Neural crest cell (in vitro differentiated cells): ENCODE results near the gene MYH6. TPM values are rescaled to one million over a fixed set of nuclear protein-coding genes. Genes with fewer than 3 reads are reported as not detected.

Source experiments
- DNase-seq: peaks from one replicate; pipeline ENCODE4 v3.0.0; 2021; ENCODE audit warnings: low read depth, mixed read lengths, low spot score
- H3K27ac Mint-ChIP-seq: one replicate; pipeline ENCODE4 v1.8.0; 2021; ENCODE audit warnings: mild to moderate bottlenecking, mixed read lengths; ENCODE audit not compliant: unreplicated experiment
- H3K27me3 Mint-ChIP-seq: 2 replicates; pipeline ENCODE4 v1.8.0; 2021; ENCODE audit warnings: low read depth, mild to moderate bottlenecking, mixed read lengths
- H3K36me3 Mint-ChIP-seq: 2 replicates; pipeline ENCODE4 v1.8.0; 2021; ENCODE audit warnings: low read depth, mild to moderate bottlenecking, mixed read lengths
- H3K4me1 Mint-ChIP-seq: 2 replicates; pipeline ENCODE4 v1.8.0; 2021; ENCODE audit warnings: mixed read lengths
- H3K4me3 Mint-ChIP-seq: one replicate; pipeline ENCODE4 v1.8.0; 2021; ENCODE audit warnings: mild to moderate bottlenecking, mixed read lengths
- H3K9me3 Mint-ChIP-seq: 2 replicates; pipeline ENCODE4 v1.8.0; 2021; ENCODE audit warnings: mixed read lengths
- CTCF ChIP-seq: fragments of 200-600 bp; sonication (generic); conservative IDR thresholded peaks from 2 replicates; pipeline ENCODE4 v1.5.0; 2021; ENCODE audit warnings: antibody characterized with exemption, mild to moderate bottlenecking
- total RNA-seq: library from RNA; stranded (reverse); gene quantifications from 2 replicates; pipeline ENCODE4 v1.2.1, GENCODE V29; 2021

MYH6 gene
- total RNA-seq, 1 donor from 2014 or later: not detected

DNA sequence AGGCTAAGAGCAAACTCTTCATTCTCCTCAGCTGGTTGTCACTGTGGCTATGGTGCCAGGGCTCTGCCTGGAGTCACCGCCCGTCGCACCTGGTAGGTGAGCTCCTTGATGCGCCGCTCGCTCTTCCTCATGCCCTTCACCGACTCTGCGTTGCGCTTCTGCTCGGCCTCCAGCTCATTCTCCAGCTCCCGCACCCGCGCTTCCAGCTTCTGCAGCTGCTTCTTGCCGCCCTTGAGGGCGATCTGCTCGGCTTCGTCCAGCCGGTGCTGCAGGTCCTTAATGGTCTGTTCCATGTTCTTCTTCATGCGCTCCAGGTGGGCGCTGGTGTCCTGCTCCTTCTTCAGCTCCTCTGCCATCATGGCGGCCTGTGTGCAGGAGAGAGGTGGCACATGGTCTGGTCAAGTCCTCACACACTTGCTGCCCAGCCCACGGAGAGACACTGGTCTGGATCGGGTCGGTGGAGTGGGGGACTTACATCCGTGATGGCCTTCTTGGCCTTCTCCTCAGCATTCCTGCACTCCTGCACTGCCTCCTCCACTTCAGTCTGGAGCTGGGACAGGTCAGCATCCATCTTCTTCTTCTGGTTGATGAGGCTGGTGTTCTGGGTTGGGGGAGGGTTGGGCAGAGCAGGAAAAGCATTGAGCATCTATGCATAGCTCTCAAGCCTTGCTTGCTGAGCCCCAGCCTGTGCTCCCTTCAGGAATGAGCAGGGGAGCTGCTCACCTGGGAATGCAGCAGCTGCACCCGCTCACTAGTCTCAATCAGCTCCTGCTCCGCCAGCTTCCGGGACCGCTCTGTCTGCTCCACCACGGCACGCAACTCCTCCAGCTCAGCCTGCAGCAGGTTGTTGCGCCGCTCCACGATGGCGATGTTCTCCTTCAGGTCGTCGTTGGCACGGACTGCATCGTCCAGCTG is 7.1 kb upstream of the MYH6 start:
- no peak overlapping the region for H3K4me3 Mint-ChIP-seq
- no peak overlapping the region for H3K27ac Mint-ChIP-seq
- no peak for DNase-seq
- TF ChIP-seq CTCF: no peak
- peaks cover 1% of the 10 kb centered on the region for H3K4me1 Mint-ChIP-seq
- no peaks in the 10 kb centered on the region for H3K27me3 Mint-ChIP-seq
- H3K36me3 Mint-ChIP-seq: no peaks in the 10 kb centered on the region
- H3K9me3 Mint-ChIP-seq: no peaks in the 10 kb centered on the region

- Mint-ChIP-seq H3K9me3 (no peaks in the 10 kb centered on the region), H3K4me3 (no peak overlapping the region), H3K36me3 (no peaks in the 10 kb centered on the region), H3K27me3 (no peaks in the 10 kb centered on the region), H3K4me1 (no peaks in the 10 kb centered on the region), H3K27ac (no peak overlapping the region)
- TF ChIP-seq CTCF: no peak
- DNase-seq: no peak
These were observed 6.2 kb upstream of the MYH6 start for GRCh38 chr14:23414254-23414653.

DNA sequence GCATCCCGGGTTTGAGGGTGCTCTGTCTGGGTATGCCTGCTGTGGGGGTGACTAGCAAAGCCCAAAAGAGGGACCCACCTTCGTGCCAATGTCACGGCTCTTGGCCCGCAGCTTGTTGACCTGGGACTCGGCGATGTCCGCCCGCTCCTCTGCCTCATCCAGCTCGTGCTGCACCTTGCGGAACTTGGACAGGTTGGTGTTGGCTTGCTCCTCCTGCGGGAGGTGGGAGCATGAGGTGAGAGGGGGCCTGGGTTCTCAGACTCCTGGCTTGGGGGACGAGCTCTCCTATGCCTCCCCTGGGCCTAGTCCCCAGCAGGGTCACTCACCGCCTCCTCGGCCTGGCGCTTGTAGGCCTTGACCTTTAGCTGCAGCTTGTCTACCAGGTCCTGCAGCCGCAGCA is 5.6 kb upstream of the MYH6 start:
- H3K36me3 Mint-ChIP-seq: no peaks in the 10 kb centered on the region
- peak overlapping the region; percentile 62 for H3K27ac Mint-ChIP-seq
- no peak for DNase-seq
- H3K4me3 Mint-ChIP-seq: no peak overlapping the region
- TF ChIP-seq CTCF: no peak
- H3K4me1 Mint-ChIP-seq: peaks cover 4% of the 10 kb centered on the region
- no peaks in the 10 kb centered on the region for H3K27me3 Mint-ChIP-seq
- no peaks in the 10 kb centered on the region for H3K9me3 Mint-ChIP-seq

DNA sequence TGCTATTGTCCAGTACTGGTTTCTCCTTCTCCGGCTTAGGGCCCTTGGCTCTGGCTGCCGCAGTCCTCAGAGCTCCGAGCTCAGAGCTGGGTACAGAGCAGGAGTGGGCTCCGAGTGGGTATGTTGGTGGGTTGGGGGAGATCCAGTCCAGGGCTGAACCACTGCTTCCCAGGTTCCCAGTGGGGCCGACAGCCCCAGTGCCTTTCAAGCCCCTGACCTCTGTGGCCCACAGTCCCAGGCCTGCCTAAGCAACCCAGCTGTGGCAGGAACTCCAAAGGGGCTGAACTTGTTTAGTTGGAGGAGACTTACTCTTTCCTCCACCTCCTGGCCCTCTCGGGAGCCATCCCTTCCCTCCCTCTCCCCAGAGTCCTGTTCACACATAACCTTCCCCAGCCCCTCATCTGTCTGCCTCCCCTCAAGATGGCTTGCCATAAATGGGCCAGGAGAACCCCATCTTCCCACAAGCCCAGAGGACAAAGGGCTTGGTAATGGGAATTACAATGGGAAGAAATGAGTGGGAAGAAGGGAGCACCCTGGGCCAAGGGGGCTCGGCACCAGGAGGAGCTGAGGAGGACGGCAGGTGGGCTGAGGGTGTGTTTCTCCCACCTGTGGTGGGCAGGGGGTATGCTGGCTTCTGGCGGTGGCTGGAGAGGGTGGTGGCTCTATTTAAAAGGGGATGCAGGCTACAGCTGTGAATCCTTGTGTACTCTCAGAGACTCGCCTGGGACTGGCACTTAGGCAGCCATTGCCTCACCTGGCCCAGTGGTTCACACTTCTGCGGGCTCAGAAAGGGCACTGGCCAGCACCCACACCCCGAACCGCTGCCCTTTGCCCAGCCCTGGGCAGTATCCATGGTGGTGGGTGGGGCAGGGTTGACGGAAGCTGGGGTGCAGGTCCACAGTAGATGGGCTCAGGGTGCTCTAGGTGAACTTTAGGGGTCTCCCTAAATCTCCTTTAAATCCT is 3.8 kb upstream of the MYH6 start:
- peaks cover 4% of the 10 kb centered on the region for H3K27me3 Mint-ChIP-seq
- no peak for TF ChIP-seq CTCF
- no peaks in the 10 kb centered on the region for H3K9me3 Mint-ChIP-seq
- no peaks in the 10 kb centered on the region for H3K36me3 Mint-ChIP-seq
- no peak for DNase-seq
- no peak overlapping the region for H3K4me3 Mint-ChIP-seq
- H3K4me1 Mint-ChIP-seq: peaks cover 4% of the 10 kb centered on the region
- H3K27ac Mint-ChIP-seq: no peak overlapping the region

DNA sequence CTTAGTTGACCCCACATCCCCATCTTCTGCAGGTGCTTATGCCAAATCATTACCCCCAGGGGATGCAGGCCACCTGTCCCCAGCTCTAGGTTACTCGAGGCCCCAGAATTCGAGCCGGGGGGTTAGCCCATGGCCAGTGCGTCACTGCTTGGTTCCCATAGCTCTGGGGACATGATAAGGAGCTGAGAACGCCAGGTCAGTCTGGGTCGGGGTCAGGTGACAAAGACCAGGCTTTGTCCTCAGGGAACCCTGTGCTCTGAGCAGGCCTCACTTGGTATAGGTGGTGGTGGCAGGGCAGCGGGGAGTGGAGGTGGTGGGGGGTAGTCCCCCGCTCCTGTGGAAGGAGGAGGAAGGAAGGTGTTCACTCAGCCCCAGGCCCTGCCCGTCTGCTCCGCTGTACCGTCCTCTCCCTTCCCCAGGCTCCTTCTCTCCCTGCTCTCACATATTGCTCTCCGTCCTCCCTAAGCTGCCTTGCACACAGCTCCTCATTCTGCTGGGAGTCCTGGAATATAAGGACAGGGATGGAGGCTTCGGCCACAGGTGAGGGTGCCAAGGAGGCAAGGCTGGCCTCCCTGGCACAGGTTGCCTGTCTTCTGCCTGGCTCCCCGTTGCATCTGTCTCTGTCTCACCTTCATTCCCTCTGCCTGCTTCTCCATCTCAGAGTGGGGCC is 2.0 kb upstream of the MYH6 start:
- Mint-ChIP-seq H3K27me3 (peaks cover 8% of the 10 kb centered on the region), H3K4me1 (peaks cover 4% of the 10 kb centered on the region), H3K4me3 (no peak overlapping the region), H3K36me3 (no peaks in the 10 kb centered on the region), H3K9me3 (no peaks in the 10 kb centered on the region), H3K27ac (no peak overlapping the region)
- TF ChIP-seq CTCF: no peak
- no peak for DNase-seq
